Measurements from ENCODE around the gene SYTL2. TPM values are rescaled to one million over a fixed set of nuclear protein-coding genes. Genes with fewer than 3 reads are reported as not detected.

The SYTL2 gene
- total RNA-seq, 6 experiments from 2014 or later = 4.2 to 14.9 (median 8.7) TPM

DNA sequence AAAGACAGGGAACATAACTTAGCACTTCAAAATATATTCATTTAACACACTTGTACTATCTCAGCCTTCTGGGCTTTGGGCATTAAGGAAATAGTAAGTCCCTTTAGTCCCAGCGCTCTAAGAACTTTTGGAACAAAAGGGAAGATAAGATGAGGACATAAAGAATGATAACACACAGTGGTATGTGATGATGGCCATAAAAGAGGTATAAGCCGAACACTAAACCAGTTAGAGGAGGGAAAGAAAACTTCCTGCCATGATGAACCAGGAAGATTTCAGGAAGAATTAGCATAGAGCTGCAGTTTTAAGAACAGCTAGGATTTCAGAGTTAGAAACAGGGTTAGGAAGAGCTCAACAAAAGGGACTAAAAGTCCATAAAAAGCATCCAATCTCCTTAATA, 11.8 kb downstream of the SYTL2 start:
- DNase-seq = no peak
- WGBS (ENCODE audit: insufficient coverage, low coverage, low lambda C conversion rate, missing lambda C conversion rate) = 96% methylated on average over 2 of the region's 2 CpGs
- Histone ChIP-seq H3K4me3 (no peak overlapping the region), H3K27ac (no peak overlapping the region), H3K36me3 (no peaks in the 10 kb centered on the region), H3K4me1 (no peaks in the 10 kb centered on the region), H3K9me3 (no peaks in the 10 kb centered on the region), H3K27me3 (no peaks in the 10 kb centered on the region)
- ATAC-seq = no peak
- intact Hi-C loops (cut with DNase I) = no loop called here
- TF ChIP-seq POLR2A (IDR thresholded peaks at IDR 0.05) (no peak), CTCF (IDR thresholded peaks at IDR 0.05) (no peak)

DNA sequence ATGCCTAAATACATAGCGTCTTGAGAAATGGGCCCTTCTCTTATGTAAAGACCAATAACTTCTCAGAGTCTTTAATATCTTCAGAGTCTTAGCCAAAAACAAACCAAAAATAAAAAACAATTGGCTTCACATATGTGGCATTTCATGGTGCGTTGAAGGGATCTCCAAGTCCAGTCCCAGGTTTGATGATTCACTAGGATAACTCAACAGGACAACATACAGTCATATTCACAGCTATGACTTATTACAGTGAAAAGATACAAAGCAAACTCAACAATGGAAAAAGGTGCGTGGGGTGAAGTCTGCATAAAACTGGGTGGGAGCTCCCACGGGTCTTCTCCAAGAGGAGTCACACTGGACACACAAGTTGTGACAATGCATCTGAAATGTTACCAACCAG, 12.6 kb downstream of the SYTL2 start:
- H3K9me3 ChIP-seq = no peaks in the 10 kb centered on the region
- 86% methylated on average over 4 of the region's 4 CpGs for WGBS (ENCODE audit: insufficient coverage, low coverage, low lambda C conversion rate, missing lambda C conversion rate)
- H3K27me3 ChIP-seq = no peaks in the 10 kb centered on the region
- no peak for DNase-seq
- intact Hi-C loops (cut with DNase I) = no loop called here
- H3K4me1 ChIP-seq = no peaks in the 10 kb centered on the region
- ATAC-seq = no peak
- H3K27ac ChIP-seq = no peak overlapping the region
- no peak overlapping the region for H3K4me3 ChIP-seq
- no peak for TF ChIP-seq CTCF (IDR thresholded peaks at IDR 0.05)
- TF ChIP-seq POLR2A (IDR thresholded peaks at IDR 0.05) = no peak
- H3K36me3 ChIP-seq = no peaks in the 10 kb centered on the region

DNA sequence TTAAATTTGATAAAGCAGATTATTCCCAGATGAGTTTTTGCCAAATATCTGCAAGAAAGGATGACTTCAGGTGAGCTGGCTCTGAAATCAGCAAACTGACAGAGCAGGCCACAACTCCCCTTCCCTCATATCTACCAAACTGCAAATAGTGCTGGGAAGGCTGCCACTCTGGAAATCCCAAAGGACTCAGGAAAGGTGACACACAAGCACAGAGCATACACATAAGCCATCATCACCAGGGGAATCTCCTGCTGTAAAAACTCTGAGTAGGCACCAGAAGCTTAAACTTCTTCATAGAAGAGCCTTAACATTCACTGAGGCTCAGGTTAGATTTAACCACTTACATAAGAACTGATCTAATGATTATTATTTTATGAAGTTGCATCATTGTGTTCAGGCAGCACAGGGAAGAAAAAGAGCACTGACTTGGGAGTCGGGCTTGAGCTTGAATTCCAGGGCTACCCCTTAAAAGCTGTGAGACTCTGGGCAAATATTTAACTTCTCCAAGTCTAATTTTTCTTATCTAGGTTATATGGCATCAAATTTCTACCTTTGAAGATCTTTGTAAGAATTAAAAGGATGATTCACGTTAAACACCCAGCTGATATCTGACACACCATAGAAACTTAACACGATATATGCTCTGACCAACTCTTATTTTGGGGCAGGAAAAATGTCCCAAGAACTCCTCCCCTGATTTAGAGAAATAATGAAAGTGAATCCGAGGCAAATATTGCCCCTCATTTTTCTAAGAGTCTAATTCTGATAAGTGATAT, 15.0 kb downstream of the SYTL2 start:
- Histone ChIP-seq H3K4me1 (no peaks in the 10 kb centered on the region), H3K4me3 (no peak overlapping the region), H3K9me3 (no peaks in the 10 kb centered on the region), H3K27ac (no peak overlapping the region), H3K36me3 (no peaks in the 10 kb centered on the region), H3K27me3 (no peaks in the 10 kb centered on the region)
- intact Hi-C loops (cut with DNase I) = no loop called here
- ATAC-seq (no peak), DNase-seq (no peak)
- WGBS (ENCODE audit: insufficient coverage, low coverage, low lambda C conversion rate, missing lambda C conversion rate) = 53% methylated on average over 4 of the region's 4 CpGs
- TF ChIP-seq CTCF (IDR thresholded peaks at IDR 0.05) (no peak), POLR2A (IDR thresholded peaks at IDR 0.05) (no peak)

- Histone ChIP-seq H3K27me3 (no peaks in the 10 kb centered on the region), H3K27ac (no peak overlapping the region), H3K36me3 (no peaks in the 10 kb centered on the region), H3K4me3 (no peak overlapping the region), H3K4me1 (no peaks in the 10 kb centered on the region), H3K9me3 (no peaks in the 10 kb centered on the region)
- DNase-seq (no peak), ATAC-seq (no peak)
- intact Hi-C loops (cut with DNase I) = no loop called here
- TF ChIP-seq POLR2A (IDR thresholded peaks at IDR 0.05) (no peak), CTCF (IDR thresholded peaks at IDR 0.05) (no peak)
- WGBS (ENCODE audit: insufficient coverage, low coverage, low lambda C conversion rate, missing lambda C conversion rate) = 86% methylated on average over 2 of the region's 2 CpGs
Measured at GRCh38 chr11:85791409-85791990, 19.4 kb downstream of the SYTL2 start.

All from right lobe of liver (tissue), 6 donors.